HG03103 (cell line): Measurements from ENCODE around the gene OR51V1.
"Not testable (repeated sequence)": the region's sequence is repeated elsewhere in the genome, so short reads cannot be mapped to it uniquely, and the experiment has no call there.

Experiments
- ATAC-seq: cut with Tn5 transposase; IDR thresholded peaks from one replicate; pipeline ENCODE4 v1.9.1; 2021; ENCODE audit warnings: low read depth; ENCODE audit not compliant: unreplicated experiment

Gene OR51V1

DNA sequence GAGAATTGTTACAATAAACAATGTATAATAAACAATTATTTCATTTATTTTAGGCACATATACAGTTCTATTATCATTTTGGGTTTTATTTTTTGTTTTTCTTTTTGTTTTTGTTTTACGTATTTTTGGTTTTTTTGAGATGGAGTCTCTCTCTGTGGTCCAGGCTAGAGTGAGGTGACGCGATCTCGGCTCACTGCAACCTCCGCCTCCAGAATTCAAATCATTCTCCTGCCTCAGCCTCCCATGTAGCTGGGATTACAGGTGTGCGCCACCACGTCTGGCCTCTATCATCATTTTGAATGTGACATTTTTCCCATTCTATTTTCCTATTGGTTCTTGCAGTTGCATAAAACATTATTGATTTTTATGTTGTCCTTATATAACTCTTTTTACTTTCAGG is 25.5 kb downstream of the OR51V1 start:
- no peak for ATAC-seq

DNA sequence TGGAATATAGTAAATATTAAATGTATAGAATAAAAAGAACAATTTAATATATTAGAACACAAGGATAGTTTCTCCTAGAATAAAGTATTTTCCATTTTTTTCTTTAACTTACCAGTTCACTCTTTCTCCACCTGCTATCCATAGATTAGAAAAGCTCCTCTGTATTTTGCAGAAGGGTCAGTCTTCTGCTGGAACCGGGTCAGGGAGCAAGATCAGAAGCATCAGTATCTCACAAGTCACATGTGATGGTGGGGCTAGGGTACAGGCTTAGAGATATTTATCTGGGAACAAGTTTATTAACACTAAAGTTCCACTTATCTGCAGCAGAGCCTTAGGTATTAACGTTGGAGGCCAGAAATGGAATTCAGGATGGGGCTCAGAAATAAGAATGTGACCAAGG is 28.6 kb downstream of the OR51V1 start:
- no peak for ATAC-seq

DNA sequence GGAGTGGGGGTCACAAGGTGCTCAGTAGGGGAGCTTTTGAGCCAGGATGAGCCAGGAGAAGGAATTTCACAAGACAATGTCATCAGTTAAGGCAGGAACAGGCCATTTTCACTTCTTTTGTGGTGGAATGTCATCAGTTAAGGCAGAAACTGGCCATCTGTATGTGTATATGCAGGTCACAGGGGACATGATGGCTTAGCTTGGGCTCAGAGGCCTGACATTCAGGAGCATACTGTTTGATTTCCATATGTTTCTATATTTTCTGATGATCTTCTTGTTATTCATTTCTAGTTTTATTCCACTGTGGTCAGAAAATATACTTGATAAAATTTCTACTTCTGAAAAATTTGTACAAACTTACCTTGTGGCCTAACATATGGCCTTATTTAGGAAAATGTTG is 34.6 kb downstream of the OR51V1 start:
- not testable (repeated sequence) for ATAC-seq

DNA sequence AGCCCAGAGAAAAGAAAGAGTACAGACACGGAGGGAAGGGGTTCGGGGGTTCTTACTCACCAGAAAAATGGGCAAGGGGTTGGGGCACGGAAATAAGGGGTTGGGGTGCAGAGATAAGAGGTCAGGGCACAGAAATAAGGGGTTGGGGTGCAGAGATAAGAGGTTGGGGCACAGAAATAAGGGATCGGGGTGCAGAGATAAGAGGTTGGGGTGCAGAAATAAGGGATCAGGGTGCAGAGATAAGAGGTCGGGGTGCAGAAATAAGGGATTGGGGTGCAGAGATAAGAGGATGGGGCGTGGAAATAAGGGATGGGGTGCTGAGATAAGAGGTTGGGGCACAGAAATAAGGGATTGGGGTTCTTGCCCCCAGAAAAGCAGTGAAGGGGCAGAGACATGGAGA is 35.7 kb downstream of the OR51V1 start:
- ATAC-seq = not testable (repeated sequence)

DNA sequence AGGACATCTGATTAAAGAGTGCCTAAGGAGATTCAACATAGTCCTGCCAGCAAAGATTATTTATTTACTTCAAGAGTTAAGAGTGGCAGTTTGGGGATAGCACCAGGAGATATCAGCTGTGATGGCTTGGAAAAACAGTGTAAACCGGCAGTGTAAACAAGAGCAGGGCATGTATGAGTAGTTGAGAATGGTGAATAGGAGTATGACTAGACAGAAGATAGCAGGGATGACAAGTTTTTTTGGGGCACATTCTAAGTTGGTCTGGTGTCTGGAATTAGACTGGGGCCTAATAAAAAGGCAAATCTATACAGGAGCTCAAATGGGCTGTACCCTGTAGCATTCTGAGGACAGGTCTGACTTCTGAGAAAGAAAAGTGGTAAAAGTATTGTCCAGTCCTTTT is 39.4 kb downstream of the OR51V1 start:
- not testable (repeated sequence) for ATAC-seq

DNA sequence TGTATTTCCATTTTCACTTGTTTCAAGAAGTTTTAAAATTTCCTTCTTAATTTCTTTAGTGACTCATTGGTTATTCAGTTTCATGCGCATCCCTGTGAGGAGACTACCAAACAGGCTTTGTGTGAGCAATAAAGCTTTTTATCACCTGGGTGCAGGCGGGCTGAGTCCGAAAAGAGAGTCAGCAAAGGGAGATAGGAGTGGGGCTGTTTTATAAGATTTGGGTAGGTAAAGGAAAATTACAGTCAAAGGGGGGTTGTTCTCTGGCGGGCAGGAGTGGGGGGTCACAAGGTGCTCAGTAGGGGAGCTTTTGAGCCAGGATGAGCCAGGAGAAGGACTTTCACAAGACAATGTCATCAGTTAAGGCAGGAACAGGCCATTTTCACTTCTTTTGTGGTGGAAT is 40.3 kb downstream of the OR51V1 start:
- not testable (repeated sequence) for ATAC-seq

DNA sequence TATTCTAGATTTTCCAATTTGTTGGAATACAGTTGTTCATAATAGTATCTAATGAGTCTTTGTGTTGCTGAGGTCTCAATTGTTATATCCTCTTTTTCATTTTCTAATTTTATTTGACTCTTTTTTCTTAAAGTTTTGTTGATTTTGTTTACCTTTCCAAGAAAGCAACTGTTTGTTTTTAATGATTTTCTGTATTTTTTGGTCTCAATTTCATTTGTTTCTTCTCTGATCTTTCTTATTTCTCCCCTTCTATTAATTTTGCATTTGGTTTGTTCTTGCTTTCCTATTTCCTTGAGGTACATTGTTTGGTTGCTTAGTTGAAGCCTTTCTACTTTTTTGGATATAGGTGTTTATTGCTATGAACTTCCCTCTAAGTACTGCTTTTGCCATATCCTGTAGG is 40.7 kb downstream of the OR51V1 start:
- no peak for ATAC-seq

DNA sequence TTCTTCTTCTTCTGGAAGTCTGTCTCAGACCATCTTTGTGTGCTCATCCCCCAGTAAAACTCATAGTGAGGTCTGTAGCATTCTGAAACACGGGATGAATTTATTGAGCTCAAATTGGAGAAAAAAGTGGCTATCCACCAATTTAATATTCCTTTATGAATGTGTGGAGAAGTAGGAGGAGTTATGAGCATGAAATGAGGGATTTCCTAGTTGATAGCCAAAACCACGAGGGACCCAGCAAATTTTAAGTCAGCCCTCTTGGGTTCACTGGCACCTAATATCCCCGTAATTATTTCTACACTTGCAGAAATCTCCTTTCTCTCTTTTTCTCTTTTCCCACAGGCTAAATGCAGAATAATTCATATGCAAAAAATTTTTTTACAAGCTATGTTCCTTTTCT is 45.8 kb downstream of the OR51V1 start, which contains the start of gene OR52A1:
Gene OR52A1, minus strand, starts transcription at position 101 of the 400 bp plus-strand sequence. CDS start 2,388 bp downstream, outside the sequence.
- ATAC-seq = no peak

DNA sequence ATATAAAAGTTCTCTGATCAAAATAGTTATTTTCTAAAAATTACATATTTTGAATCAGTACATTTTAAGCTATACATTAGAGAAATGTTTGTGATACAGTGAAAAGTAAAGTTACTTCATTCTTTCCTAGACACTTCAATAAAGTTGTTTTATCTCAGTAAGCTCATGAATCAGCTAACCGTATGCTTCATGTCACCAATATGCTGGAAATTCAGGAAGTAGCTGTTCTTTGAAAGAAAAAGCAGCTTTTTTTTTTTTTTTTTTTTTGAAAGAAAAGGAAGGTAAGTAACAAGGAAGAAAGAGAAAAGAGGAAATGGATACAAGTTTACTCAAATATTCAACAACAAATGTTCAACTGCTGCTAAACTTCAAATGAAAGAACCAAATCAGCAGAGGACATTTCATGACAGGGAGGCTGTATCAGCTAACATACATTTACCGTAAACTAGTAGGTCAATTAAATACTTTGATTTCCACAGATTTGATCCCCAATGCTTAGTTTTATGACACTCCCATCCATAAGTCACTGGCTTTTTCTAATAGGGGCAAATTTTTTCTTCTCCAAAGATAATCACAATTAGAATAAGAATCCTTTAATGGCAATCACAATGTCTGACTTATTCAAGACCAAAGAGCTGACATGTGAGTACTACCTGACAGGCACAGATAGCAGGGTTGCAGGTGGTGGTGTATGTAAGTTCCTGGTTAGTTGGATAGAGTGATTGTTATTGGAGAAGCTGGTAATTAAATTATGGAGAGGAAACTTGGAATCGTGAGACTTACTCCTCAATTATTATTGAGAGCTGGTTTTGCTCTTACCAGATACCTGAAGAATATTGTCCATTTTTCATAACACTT is 46.7 kb downstream of the OR51V1 start:
- no peak for ATAC-seq

DNA sequence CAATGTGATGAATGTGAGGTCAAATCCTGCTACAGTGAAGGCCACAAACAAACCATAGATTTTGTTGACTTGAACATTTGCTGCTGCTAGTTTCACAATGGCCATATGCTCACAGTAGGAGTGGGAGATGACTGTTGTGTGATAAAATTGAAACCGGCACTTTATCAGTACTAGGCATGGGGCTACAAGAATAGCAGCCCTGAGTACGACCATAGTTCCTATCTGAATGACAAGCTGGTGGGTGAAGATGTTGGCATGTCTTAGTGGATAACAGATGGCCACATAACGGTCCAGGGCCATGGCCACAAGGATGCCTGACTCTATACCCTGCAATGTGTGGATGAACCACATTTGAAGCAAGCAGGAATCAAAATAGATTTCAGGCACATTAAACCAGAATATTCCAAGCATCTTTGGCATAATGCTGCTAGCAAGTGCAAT is 48.7 kb downstream of the OR51V1 start:
- ATAC-seq = no peak
